ENCODE results near the gene TGFBR1.

The TGFBR1 gene

GRCh38 chr9:99137225-99137624 is 32.3 kb downstream of the TGFBR1 start:
- DNase-seq (ENCODE audit: low spot score) = no peak

GRCh38 chr9:99137891-99138290 is 33.0 kb downstream of the TGFBR1 start:
- DNase-seq (ENCODE audit: low spot score) = no peak

DNA sequence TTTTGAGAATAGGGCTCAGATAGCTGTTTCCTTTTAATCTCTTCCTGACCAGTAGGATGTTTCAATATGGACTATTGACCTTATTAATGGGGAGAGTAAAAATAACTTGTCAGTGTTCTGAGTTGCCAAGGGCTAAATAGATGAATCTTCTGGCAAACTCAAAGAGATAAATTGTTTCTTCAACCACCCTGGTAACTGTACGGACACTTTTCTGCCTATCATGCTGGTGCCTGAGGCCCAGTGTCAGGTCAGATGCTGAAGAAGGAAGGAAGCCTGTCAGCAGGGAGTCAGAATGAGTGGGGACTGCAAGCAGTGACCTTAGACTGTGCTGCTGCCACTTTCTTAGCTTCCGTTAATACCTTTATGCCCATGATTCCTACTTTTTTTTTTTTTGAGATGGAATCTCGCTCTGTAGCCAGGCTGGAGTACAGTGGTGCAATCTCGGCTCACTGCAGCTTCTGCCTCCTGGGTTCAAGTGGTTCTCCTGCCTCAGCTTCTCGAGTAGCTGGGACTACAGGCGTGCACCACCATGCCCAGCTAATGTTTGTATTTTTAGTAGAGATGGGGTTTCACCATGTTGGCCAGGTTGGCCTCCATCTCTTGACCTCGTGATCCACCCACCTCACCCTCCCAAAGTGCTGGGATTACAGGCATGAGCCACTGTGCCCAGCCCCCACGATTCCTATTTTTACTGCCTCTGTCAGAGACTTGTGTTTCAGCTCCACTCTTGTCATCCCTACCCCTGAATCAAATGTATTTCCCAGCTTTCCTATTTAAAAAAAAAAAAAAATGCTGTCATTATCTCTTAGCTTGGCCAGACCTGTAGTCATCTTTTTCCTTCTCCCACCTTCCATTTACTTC is 33.7 kb downstream of the TGFBR1 start:
- DNase-seq (ENCODE audit: low spot score) = no peak

DNA sequence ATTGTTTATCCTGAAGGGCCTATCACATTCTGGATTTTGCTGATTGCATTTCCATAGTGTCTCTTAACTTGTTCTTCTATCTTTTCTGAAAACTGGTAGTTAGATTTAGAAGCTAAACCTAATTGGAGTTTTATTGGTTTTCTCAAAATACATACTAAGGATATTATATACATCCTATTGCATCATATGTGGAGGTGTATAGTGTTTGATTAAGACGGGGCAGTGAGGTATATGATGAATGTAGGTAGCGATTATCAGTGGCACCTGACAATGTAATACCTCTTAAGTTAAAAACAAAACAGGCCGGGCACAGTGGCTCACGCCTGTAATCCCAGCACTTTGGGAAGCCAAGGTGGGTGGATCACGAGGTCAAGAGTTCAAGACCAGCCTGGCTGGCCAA is 35.0 kb downstream of the TGFBR1 start:
- DNase-seq (ENCODE audit: low spot score) = no peak

DNA sequence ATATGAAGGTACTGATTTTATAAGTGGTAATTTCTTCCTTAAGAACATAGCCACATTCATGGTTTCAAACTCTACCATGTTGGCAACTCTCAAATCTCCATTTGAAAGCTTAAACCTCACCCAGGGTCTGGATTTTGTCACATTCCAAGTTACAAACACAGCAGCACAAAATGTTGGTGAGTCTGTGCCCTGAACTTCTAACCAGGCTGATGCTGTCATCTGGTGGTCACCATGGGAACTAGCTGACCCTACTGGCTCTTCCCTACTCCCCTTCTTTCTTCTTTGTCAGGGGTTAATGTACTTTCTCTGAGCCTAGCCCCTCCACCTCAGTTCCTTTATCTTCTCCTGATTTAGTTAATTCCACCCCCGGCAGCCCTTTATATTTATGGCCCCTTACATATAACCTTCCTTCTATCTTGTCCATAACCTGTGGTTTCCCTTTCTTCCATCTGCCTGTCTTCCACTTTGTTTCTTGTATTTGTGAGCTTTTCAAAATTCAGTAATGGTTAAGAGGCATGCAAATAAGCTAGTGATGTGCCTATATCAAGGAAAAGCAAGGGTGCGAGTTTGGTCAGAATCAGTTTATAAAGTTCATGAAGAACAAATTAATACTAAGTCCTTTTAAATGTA is 35.9 kb downstream of the TGFBR1 start:
- DNase-seq (ENCODE audit: low spot score) = peak; percentile 58

DNA sequence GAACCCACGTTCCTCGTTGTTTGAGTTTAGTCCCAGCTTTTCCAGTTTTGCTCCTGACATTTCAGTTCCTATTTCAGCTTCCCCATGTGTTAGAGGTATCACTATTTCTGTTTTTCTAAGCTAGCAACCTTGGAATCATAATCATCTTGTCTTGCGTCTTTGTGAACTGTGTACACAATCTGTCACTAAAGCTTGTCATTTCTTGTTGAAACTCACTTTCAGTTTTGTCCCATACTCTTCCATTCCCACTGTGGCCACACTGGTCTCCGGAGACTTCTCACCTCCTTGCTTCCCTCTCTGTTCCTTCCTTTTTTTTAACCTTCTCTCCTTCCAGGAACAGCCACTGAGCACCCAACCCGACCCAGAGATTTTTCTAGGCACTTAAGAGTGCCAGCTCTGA is 36.9 kb downstream of the TGFBR1 start:
- DNase-seq (ENCODE audit: low spot score) = no peak

GRCh38 chr9:99142275-99142674 is 37.4 kb downstream of the TGFBR1 start:
- DNase-seq (ENCODE audit: low spot score) = no peak

DNA sequence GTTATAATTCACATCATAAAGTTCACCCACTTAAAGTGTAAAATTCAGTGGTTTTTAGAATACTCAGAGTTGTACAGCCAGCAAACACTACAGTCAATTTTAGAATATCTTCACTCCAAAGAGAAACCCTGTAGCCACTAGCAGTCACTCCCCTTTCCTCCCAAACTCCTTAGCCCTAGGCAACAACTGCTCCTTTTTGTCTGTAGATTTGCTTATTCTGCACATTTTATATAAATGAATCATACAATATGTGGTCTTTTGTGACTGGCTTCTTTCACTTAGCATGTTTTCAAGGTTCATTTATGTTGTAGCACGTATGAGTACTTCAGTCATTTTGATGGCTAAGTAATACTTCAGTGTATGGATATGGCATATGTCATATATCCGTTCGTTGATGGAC is 38.7 kb downstream of the TGFBR1 start:
- DNase-seq (ENCODE audit: low spot score) = no peak

DNA sequence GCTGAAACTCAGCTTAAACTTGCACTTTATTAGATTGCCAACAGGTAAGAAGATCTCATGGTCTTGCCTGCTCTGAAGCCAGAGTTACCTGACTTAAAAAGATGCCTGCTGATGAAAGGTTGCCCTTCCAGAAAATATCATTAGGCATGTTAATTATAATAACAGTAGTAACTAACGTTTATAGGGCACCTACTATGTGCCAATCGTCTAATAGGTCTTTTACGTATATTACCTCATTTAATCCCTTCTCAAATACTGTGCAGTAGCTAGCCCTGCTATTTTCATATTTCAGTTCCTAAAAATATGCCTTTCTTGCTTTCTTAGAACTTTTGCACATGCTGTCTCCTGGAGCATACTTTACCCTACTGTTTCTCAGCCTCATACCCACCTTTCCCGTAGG is 40.1 kb downstream of the TGFBR1 start:
- no peak for DNase-seq (ENCODE audit: low spot score)

DNA sequence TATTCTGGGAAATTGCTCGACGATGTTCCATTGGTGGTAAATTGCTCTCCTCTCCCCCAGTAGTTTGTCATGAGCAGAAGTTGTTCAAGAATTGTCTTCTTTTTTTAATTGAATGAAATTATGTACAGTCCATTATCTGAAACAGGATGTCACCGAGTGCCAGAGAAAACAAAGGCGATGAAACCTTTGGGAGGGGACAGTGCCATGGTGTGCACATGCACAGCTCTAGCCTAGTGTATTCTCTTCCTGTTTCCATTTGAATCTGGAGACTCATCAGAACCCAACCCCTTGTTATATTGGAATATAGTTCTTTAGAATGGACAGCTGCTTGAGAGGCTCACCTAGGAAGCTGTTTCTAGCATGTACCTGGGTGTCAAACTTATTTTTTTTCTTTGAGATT is 41.7 kb downstream of the TGFBR1 start:
- DNase-seq (ENCODE audit: low spot score) = no peak

DNA sequence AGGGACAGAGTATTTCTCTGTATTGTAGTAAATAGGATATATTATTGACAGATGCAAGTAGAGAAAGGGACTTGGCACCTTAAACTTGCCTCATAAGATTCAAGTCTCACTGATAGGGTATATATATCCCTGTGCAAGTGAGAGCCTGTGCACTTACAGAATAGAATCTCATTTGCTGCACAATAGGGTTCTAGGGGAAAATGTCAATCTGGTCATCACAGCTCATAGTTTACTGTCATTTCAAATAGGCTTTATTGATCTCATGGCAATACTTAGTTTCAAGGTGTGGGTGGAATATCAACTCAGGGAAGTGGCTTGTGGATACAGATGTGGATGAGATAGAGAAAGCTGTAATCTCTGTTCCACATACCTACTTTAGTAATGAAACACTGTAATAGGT is 42.3 kb downstream of the TGFBR1 start:
- no peak for DNase-seq (ENCODE audit: low spot score)

GRCh38 chr9:99150451-99151171 is 45.7 kb downstream of the TGFBR1 start:
- DNase-seq (ENCODE audit: low spot score) = no peak

DNA sequence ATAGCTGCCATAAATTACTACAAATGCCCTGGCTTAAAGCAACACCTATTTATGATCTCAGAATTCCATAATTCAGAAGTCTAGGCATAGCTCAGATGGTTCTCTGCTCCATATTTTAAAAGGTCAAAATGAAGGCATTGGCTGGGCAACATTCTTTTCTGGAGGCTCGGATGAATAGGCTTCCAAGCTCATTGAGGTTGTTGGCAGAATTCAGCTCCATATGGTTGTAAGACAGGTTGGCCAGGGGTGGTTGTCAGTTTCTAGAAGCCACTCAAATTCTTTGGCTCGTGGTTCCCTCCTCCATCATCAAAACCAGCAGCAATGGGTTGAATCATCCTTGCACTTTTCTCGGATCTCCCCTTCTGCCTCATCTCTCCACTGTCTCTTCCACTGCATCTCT is 49.4 kb downstream of the TGFBR1 start:
- no peak for DNase-seq (ENCODE audit: low spot score)

DNA sequence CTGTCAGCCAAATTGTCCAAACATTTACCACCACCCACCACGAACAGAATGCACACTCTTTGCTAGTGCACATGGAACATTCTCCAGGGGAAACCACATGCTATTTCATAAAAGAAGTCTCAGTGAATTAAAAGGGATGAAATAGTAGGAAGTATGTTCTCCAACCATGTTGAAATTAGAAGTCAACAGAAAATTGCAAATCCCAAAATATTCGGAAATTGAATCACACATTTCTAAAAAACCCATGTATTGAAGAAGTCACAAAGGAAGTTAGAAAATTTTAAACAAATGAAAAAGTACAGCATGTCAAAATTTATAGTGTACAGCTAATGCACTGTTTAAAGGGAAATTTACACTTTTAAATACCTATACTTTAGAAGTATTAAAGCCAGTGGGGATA is 50.8 kb downstream of the TGFBR1 start:
- no peak for DNase-seq (ENCODE audit: low spot score)

GRCh38 chr9:99158629-99159028 is 53.7 kb downstream of the TGFBR1 start:
- no peak for DNase-seq (ENCODE audit: low spot score)

DNA sequence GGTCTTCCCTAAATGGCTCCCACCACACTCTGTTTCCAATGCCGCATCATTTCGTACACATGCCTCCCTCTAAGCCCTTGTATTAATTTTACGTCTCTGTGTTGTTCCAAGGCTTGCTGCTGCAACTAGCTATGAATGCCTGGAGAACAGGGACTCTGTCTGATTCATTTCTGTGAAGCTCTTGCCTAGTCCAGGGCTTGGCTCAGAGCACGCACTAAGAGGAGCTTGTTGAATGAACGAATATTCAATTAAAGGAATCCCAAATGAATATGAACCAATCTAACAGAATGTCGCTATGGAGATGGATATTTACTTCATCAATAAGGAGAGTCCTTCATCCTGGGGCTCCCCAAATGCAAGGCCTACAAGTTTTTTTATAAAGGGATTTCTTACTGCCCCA is 55.3 kb downstream of the TGFBR1 start:
- no peak for DNase-seq (ENCODE audit: low spot score)

DNA sequence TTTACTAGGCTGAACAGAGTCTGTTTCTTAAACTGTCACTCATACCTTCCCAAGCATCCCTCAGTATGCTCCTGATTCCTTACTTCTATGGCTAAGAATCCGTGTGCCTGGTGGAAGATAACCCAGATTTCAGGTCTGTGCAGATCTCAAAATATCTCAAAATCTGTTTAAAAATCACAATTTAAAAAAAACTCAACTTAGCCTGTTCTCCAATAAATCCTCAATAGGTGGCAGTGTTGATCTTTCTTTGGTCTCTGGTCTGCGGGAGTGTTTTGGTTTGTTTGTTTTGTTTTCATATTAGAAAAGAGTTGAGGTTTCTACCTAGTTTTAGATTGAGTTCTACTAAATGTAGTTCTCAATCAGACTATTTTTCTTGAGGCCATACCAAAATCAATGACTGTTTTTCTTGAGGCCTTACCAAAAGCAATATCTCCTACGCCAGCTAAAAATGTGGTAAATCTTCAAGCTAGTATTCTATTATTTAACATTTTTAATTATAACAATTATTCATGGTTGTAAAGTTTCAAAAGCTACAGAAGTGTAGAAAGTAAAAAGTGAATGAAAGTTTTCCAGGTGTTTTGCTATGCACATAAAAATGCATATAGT is 57.9 kb downstream of the TGFBR1 start:
- DNase-seq (ENCODE audit: low spot score) = peak; percentile 34

DNA sequence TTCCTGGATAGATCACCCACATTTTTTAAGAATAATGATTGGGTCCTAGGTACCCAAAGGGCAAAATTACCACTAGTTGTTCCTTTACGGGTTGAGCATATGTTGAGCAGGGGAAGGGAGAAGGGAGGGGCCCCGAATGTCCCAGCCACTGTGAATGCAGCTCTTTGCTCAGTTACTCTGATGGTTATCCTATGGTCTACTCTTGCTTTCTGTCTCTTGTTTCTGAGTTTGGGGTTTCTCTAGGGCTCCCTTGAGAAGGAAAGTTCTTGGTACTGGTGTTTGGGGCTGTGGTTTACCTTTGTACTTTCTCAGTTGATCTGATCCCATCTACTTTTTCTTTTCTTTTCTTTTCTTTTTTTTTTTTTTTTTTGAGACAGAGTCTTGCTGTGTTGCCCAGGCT is 61.2 kb downstream of the TGFBR1 start:
- DNase-seq (ENCODE audit: low spot score) = no peak

DNA sequence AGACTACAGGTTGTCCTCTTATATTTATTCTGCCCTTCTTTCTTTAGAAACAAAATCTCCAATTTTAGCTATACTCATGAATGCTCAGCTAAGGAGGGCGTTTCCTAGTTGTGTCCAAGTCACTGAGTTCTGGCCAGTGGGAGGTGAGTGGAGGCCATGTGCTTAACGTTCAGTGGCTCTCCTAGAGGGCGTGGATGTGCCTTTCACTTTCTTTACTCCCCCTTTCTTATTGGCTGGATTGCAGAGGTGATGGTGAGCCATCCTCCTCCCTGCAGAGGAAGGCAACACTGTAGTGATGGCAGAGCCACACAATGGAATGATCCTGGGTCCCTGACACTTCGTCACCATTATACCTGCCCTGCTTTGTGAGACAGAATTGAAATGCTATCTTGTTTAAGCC is 62.2 kb downstream of the TGFBR1 start:
- DNase-seq (ENCODE audit: low spot score) = no peak

DNA sequence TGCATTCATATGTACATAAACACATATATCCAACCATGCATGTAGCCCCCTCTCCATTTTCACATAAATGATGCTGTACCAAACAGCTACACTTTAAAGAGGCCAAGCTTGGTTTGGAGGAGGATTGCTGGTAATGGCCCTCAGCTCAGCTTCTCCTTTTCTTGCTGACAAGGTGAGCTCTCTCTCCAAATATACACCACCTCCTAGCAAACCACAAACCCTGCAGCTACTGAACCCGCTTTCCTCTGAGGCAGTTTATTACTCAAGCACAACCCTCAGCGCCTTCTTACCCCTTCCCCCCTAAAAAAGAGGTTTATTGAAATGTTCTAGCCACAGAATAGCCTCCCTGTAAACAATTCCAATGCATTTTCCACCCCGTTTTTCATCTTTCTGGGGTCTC is 62.8 kb downstream of the TGFBR1 start:
- DNase-seq (ENCODE audit: low spot score) = no peak

GRCh38 chr9:99169086-99169485 is 64.2 kb downstream of the TGFBR1 start:
- no peak for DNase-seq (ENCODE audit: low spot score)

- DNase-seq (ENCODE audit: low spot score) = no peak
These were observed 65.3 kb downstream of the TGFBR1 start for GRCh38 chr9:99169982-99170761.

Measured in CD4-positive, alpha-beta T cell treated with Interleukin-15 for 4 hours (primary cell).